ENCODE measurements around the gene FERD3L.
A peak's percentile ranks its signal among the peaks of the same experiment; 100 is the strongest.
"Not testable (repeated sequence)": the region's sequence is repeated elsewhere in the genome, so short reads cannot be mapped to it uniquely, and the experiment has no call there.

FERD3L gene, protein sequence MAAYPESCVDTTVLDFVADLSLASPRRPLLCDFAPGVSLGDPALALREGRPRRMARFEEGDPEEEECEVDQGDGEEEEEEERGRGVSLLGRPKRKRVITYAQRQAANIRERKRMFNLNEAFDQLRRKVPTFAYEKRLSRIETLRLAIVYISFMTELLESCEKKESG

DNA sequence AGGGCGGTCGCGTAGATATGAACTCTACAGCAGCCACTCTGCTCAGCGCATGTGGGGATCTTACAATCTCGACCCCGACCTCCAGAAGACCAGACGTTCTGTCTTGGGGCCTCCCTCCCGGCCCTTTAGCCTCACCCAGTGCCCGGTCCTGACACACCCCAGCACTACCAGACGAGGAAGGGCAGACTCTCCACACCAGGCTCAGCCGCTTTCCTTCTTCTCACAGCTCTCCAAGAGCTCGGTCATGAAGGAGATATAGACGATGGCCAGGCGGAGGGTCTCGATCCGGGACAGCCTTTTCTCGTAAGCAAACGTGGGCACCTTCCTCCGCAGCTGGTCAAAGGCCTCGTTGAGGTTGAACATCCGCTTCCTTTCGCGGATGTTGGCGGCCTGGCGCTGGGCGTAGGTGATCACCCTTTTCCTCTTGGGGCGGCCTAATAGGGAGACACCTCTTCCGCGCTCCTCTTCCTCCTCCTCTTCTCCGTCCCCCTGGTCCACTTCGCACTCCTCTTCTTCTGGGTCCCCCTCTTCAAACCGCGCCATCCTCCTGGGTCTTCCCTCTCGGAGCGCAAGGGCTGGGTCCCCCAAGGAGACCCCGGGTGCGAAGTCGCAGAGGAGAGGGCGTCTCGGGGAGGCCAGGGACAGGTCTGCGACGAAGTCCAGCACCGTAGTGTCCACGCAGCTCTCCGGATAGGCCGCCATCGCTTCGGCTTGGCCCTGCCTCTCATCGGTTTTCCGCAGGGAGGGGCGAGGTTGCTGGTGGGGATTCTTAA lies at the start of gene FERD3L:
Gene FERD3L (minus strand): TSS at position 761 of the 773 bp plus-strand sequence. CDS start 59 bp downstream, at position 702.
- DNase-seq (ENCODE audit: low read depth) = no peak
- in situ Hi-C loops (cut with HindIII; ENCODE audit: low sequenced_read_pairs) = no loop called here
- TF ChIP-seq, protein P1, sequence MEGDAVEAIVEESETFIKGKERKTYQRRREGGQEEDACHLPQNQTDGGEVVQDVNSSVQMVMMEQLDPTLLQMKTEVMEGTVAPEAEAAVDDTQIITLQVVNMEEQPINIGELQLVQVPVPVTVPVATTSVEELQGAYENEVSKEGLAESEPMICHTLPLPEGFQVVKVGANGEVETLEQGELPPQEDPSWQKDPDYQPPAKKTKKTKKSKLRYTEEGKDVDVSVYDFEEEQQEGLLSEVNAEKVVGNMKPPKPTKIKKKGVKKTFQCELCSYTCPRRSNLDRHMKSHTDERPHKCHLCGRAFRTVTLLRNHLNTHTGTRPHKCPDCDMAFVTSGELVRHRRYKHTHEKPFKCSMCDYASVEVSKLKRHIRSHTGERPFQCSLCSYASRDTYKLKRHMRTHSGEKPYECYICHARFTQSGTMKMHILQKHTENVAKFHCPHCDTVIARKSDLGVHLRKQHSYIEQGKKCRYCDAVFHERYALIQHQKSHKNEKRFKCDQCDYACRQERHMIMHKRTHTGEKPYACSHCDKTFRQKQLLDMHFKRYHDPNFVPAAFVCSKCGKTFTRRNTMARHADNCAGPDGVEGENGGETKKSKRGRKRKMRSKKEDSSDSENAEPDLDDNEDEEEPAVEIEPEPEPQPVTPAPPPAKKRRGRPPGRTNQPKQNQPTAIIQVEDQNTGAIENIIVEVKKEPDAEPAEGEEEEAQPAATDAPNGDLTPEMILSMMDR (IDR thresholded peaks at IDR 0.05; ENCODE audit: low read depth, low read length, missing control alignments) = no peak
- H3K4me3 ChIP-seq (ENCODE audit: low read depth, low read length) = peak within 1 kb of the TSS; percentile 16

DNA sequence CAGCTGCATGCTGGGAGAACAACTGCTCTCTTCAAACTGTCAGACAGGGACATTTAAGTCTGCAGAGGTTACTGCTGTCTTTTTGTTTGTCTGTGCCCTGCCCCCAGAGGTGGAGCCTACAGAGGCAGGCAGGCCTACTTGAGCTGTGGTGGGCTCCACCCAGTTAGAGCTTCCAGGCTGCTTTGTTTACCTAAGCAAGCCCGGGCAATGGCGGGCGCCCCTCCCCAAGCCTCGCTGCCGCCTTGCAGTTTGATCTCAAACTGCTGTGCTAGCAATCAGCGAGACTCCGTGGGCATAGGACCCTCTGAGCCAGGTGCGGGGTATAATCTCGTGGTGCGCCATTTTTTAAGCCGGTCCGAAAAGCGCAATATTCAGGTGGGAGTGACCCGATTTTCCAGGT lies 49.2 kb upstream of the FERD3L start:
- DNase-seq (ENCODE audit: low read depth); in situ Hi-C loops (cut with HindIII; ENCODE audit: low sequenced_read_pairs): not testable (repeated sequence)
- peak overlapping the region; percentile 7 for H3K4me3 ChIP-seq (ENCODE audit: low read depth, low read length)

DNA sequence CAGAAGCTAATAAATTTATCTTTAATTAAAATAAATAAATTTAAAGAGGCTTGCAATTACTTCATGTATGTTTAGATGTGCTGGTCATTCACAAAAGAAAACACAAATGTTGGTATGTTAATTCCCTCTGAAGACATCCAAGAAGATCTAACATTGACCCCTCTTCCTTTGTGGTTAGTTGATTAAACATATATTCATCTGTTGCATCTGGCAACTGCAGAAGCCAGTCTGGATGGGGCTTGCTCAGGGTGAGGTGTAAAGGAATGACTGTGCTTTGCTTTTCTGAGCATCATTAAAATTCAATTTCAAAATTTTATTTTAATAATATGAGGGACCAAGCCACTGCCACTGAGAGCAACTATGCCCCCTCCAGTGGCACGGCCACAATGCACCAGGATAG lies 36.4 kb upstream of the FERD3L start:
- TF ChIP-seq, protein P1 (IDR thresholded peaks at IDR 0.05; ENCODE audit: low read depth, low read length, missing control alignments) = no peak
- in situ Hi-C loops (cut with HindIII; ENCODE audit: low sequenced_read_pairs) = no loop called here
- no peak overlapping the region for H3K4me3 ChIP-seq (ENCODE audit: low read depth, low read length)
- DNase-seq (ENCODE audit: low read depth) = no peak

DNA sequence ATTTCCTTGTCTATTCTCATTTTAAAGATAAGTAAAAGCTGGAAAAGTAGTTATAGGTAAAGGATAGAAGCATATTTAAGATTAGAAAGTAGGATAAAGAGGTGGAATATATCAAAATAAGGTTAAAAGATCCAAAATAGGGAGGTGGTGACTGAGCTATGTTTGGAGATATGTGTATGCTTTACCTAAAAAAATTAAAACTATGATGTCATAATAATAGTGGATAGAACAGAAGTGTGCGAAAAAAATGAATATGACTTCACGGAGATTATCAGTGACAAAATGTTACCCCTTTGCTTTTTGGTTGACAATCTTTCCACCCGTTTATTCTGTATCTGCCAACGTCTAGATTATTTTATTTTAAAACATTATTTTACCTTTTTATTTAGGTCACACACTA lies 33.4 kb upstream of the FERD3L start:
- no peak for DNase-seq (ENCODE audit: low read depth)
- no peak overlapping the region for H3K4me3 ChIP-seq (ENCODE audit: low read depth, low read length)
- in situ Hi-C loops (cut with HindIII; ENCODE audit: low sequenced_read_pairs) = no loop called here
- TF ChIP-seq, protein P1 (IDR thresholded peaks at IDR 0.05; ENCODE audit: low read depth, low read length, missing control alignments) = no peak

DNA sequence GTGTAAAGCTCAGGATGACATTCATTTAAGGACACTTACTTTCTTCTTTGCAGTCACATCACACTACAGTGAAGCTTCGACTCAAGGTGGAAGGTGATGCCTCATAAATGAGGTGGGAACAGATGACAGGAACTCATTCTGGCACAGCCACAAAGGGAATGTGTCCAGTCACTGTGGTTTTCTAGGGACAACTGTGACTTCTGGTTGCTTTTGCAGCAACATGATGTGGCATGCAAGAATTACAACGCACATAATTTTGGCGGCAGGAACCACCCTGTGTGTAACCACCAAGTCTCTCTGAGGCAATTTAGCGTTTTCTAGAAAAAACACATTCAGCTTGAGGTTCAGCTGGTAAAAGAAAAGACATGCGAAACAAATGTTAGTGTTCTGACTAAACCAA lies 32.0 kb upstream of the FERD3L start:
- no peak overlapping the region for H3K4me3 ChIP-seq (ENCODE audit: low read depth, low read length)
- in situ Hi-C loops (cut with HindIII; ENCODE audit: low sequenced_read_pairs) = no loop called here
- TF ChIP-seq, protein P1 (IDR thresholded peaks at IDR 0.05; ENCODE audit: low read depth, low read length, missing control alignments) = no peak
- no peak for DNase-seq (ENCODE audit: low read depth)

DNA sequence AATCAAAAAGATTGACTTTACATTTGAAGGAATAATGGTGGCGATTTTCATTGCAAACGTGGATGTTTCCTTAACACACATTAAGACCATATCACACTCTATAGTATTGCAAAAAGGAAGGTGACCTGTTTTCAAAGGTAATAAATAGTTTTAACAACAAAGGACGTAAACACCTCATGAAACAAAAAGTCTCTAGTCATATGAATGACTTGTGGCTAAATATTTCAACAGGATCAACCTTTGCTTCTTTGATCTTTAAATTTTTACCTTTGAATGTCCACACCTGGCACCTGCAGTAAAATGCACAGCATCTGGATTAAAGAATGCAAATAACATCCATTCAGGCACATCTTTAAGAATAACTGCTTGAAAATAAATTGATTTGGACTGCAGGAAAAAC lies 30.0 kb upstream of the FERD3L start:
- DNase-seq (ENCODE audit: low read depth) = no peak
- in situ Hi-C loops (cut with HindIII; ENCODE audit: low sequenced_read_pairs) = no loop called here
- no peak overlapping the region for H3K4me3 ChIP-seq (ENCODE audit: low read depth, low read length)
- TF ChIP-seq, protein P1 (IDR thresholded peaks at IDR 0.05; ENCODE audit: low read depth, low read length, missing control alignments) = no peak

DNA sequence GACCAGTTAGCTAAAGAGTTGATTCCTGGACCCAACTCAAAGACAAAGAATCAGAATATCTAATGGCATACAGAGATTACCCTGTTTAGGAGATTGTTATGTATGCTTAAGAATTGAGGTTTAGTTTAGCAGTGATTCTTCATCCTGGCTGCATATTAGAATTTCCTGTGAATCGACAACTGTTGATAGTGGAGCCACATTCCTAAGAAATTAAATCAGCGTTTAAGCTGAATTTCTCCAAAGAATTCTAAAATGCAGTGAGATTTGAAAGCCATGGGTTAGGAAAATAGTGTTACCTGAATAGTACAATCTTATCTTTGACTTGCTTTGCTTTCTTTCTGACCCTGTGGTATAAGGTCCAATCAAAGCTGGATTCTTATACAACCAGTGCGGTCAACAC lies 16.4 kb upstream of the FERD3L start:
- no peak overlapping the region for H3K4me3 ChIP-seq (ENCODE audit: low read depth, low read length)
- in situ Hi-C loops (cut with HindIII; ENCODE audit: low sequenced_read_pairs) = no loop called here
- no peak for DNase-seq (ENCODE audit: low read depth)
- TF ChIP-seq, protein P1 (IDR thresholded peaks at IDR 0.05; ENCODE audit: low read depth, low read length, missing control alignments) = no peak
